NCI-H748 treated with DMSO at 0.1 percent for 48 hours (cell line): ENCODE data around the gene TNXB.
"Not testable (repeated sequence)": the region's sequence is repeated elsewhere in the genome, so short reads cannot be mapped to it uniquely, and the experiment has no call there.

Experiments used
- DNase-seq: peaks from one replicate; lab custom pipeline; 2025; lab: John Stamatoyannopoulos, UW

TNXB gene

GRCh38 chr6:31996385-31996784 is 112.8 kb downstream of the TNXB start:
- DNase-seq: not testable (repeated sequence)

- not testable (repeated sequence) for DNase-seq
Measured at GRCh38 chr6:31994421-31994820, 114.7 kb downstream of the TNXB start.
